ENCODE results near the gene MED8.

MED8 gene

GRCh38 chr1:43358121-43358745, 31.4 kb downstream of the MED8 start:
- DNase-seq: no peak

GRCh38 chr1:43357251-43357650, 32.3 kb downstream of the MED8 start:
- no peak for DNase-seq

GRCh38 chr1:43354936-43355335, 34.7 kb downstream of the MED8 start:
- DNase-seq: no peak

- DNase-seq: no peak
These were observed 35.1 kb downstream of the MED8 start for GRCh38 chr1:43354471-43354870.

GRCh38 chr1:43352881-43353280, 36.7 kb downstream of the MED8 start:
- DNase-seq: no peak

- DNase-seq: no peak
These were observed 37.3 kb downstream of the MED8 start for GRCh38 chr1:43352351-43352705.

GRCh38 chr1:43351421-43352350, 37.9 kb downstream of the MED8 start:
- no peak for DNase-seq

- DNase-seq: no peak
These were observed 38.6 kb downstream of the MED8 start for GRCh38 chr1:43350976-43351375.

GRCh38 chr1:43349594-43350306, 39.9 kb downstream of the MED8 start:
- no peak for DNase-seq

- peak; percentile 23 for DNase-seq
These were observed 40.6 kb downstream of the MED8 start for GRCh38 chr1:43348809-43349593.

GRCh38 chr1:43348343-43348808, 41.2 kb downstream of the MED8 start:
- DNase-seq: no peak

- DNase-seq: no peak
These were observed 43.0 kb downstream of the MED8 start for GRCh38 chr1:43346636-43347035.

GRCh38 chr1:43345120-43345519, 44.5 kb downstream of the MED8 start:
- DNase-seq: no peak

- DNase-seq: no peak
These were observed 45.2 kb downstream of the MED8 start for GRCh38 chr1:43344267-43344850.

GRCh38 chr1:43340559-43340958, 49.0 kb downstream of the MED8 start:
- DNase-seq: no peak

GRCh38 chr1:43339584-43340232, 49.9 kb downstream of the MED8 start:
- no peak for DNase-seq

- no peak for DNase-seq
These were observed 51.6 kb downstream of the MED8 start for GRCh38 chr1:43338001-43338400.

- no peak for DNase-seq
These were observed 52.0 kb downstream of the MED8 start, which contains the start of gene MPL for GRCh38 chr1:43337588-43337987. Gene MPL (plus strand): TSS chr1:43337818. CDS start chr1:43337849, 31 bp downstream.

- no peak for DNase-seq
These were observed 55.0 kb downstream of the MED8 start for GRCh38 chr1:43334453-43335205.
